ENCODE measurements around the gene KCND2.
A peak's percentile ranks its signal among the peaks of the same experiment; 100 is the strongest.
"Not testable (repeated sequence)": the region's sequence is repeated elsewhere in the genome, so short reads cannot be mapped to it uniquely, and the experiment has no call there.

The KCND2 gene

DNA sequence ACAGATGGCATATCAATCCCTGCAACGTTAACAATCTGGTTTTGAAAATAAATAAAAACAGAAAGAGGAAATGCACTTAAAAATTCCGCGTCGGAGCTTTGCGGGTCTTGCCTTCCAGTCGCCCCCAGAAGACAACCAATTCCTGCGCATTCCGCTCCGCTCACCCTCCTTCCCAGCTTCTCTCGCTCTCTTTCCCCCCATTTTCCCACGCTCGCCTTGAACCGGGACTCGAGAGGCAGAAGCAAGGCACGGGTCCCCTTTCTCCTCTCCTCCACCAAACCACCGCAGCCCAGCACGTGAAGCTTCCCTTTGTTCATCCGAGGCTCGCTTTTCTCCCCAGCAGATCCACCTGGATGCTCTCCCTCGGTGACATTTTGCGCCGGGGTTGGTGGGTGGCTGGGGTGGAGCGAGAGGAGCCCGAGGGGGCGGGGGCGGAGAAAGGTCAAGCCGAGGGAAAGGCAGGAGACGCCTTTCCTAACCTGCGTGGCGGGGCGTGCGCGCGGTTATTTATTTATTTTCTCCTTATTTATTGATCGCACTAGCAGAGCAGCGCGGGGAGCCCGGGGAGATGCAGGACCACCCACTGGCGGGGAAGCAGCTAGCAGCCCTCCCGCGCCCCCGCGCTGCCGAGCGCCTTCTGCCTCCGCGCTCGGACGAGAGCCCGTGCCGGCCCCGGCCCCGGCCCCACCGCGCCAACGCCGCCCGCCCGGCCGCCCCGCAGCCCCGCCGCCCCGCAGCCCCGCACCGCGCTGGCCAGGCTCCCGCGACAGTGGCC lies at the start of gene KCND2:
Gene KCND2, plus strand, starts transcription at position 475 of the 775 bp plus-strand sequence.
- in situ Hi-C loops (cut with MboI; ENCODE audit: low sequenced_read_pairs, unreplicated experiment), result loop anchor here (10.0 to 25.0 kb wide), 5 partner anchors 122 to 1011 kb away; no protein-coding TSS in a partner anchor
- TF ChIP-seq, protein P1, sequence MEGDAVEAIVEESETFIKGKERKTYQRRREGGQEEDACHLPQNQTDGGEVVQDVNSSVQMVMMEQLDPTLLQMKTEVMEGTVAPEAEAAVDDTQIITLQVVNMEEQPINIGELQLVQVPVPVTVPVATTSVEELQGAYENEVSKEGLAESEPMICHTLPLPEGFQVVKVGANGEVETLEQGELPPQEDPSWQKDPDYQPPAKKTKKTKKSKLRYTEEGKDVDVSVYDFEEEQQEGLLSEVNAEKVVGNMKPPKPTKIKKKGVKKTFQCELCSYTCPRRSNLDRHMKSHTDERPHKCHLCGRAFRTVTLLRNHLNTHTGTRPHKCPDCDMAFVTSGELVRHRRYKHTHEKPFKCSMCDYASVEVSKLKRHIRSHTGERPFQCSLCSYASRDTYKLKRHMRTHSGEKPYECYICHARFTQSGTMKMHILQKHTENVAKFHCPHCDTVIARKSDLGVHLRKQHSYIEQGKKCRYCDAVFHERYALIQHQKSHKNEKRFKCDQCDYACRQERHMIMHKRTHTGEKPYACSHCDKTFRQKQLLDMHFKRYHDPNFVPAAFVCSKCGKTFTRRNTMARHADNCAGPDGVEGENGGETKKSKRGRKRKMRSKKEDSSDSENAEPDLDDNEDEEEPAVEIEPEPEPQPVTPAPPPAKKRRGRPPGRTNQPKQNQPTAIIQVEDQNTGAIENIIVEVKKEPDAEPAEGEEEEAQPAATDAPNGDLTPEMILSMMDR (IDR thresholded peaks at IDR 0.05; ENCODE audit: borderline replicate concordance, control extremely low read depth, extremely low read depth, insufficient read depth, missing control alignments), result no peak
- peak; percentile 46 for DNase-seq (ENCODE audit: low spot score)

DNA sequence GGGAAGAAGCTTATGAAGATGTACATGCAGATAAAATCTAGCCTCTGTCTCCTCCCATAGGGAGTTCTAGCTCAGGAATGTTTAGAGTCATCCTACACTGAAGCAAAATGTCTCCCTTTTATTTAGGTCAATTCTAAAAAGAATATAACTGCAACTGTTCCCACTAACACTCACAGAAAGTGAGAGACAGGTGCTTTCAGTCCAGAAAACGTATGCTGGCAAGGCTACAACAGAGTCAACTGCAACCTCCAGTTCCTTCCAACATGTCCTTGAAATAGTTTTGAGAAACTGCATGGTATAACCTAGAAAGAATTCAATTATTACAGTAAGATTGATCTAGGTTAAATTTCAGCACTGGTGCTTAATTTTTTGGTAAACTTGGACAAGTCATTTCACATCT lies 46.8 kb upstream of the KCND2 start:
- TF ChIP-seq, protein P1 (IDR thresholded peaks at IDR 0.05; ENCODE audit: borderline replicate concordance, control extremely low read depth, extremely low read depth, insufficient read depth, missing control alignments), result no peak
- DNase-seq (ENCODE audit: low spot score), result no peak
- in situ Hi-C loops (cut with MboI; ENCODE audit: low sequenced_read_pairs, unreplicated experiment), result no loop called here

DNA sequence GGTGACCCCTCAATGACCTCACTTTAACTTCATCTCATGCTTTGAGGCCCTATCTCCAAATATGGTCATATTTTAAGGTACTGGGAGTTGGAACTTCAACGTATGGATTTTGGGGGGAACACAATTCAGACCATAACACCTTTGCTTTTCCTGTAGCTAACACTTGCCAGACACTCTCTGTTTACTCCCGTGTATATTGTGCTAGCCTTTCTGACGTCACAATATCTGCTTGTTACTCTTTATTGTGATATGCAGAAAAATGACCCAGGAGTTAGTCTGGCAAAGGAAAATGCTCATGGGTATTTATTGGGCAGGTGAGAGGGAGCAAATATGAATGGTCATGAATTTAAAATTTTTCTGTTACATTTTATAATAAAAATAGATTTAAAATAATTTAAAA lies 45.7 kb upstream of the KCND2 start:
- in situ Hi-C loops (cut with MboI; ENCODE audit: low sequenced_read_pairs, unreplicated experiment), result no loop called here

DNA sequence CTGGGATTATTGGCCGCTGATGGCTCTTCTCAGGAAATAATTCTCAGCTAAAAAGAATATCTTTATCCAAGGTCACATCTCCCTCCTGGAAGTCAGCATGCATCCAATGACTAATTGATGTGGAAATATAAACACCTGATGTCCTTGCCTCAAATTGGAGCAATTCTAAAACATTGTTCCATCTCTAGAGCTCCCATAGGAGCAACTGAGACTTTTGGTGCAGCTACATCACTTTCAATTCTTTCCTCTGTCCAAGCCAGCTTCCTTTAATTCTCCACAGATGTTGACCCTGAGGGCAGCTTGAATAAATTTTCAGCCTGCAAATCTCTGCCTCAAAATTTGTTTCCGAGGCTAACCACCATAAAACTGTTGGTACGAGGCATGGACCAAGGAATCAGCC lies 43.9 kb upstream of the KCND2 start:
- TF ChIP-seq, protein P1 (IDR thresholded peaks at IDR 0.05; ENCODE audit: borderline replicate concordance, control extremely low read depth, extremely low read depth, insufficient read depth, missing control alignments), result no peak
- in situ Hi-C loops (cut with MboI; ENCODE audit: low sequenced_read_pairs, unreplicated experiment), result no loop called here

More for the DNA sequence above, 45.7 kb upstream of the KCND2 start:
- TF ChIP-seq, protein P1 (IDR thresholded peaks at IDR 0.05; ENCODE audit: borderline replicate concordance, control extremely low read depth, extremely low read depth, insufficient read depth, missing control alignments), result no peak
- no peak for DNase-seq (ENCODE audit: low spot score)

DNA sequence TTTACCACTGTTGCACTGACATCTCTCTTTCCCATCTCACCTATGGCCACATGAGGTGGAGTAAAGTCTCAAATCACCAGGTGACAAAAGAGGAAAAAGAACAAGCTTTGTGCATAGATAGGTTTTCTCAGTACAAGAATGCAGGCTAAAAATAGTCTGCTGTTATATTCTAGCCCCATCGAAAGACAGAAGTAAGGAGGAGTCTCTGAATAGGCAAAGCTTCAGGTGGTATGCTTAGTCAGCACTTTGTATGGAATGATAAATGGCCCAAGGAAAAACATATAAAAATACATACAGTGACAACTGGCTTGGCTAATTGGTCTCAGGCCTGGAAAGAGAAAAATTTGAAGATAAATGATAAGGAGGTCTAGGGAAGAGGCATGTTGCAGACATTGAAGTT lies 39.6 kb upstream of the KCND2 start:
- in situ Hi-C loops (cut with MboI; ENCODE audit: low sequenced_read_pairs, unreplicated experiment), result no loop called here
- no peak for DNase-seq (ENCODE audit: low spot score)
- TF ChIP-seq, protein P1 (IDR thresholded peaks at IDR 0.05; ENCODE audit: borderline replicate concordance, control extremely low read depth, extremely low read depth, insufficient read depth, missing control alignments), result no peak

More for the DNA sequence above, 43.9 kb upstream of the KCND2 start:
- no peak for DNase-seq (ENCODE audit: low spot score)

DNA sequence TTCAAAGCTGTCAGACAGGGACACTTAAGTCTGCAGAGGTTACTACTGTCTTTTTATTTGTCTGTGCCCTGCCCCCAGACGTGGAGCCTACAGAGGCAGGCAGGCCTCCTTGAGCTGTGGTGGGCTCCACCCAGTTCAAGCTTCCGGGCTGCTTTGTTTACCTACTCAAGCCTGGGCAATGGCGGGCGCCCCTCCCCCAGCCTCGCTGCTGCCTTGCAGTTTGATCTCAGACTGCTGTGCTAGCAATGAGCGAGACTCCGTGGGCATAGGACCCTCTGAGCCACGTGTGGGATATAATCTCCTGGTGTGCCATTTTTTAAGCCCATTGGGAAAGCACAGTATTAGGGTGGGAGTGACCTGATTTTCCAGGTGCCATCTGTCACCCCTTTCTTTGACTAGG lies 32.6 kb upstream of the KCND2 start:
- in situ Hi-C loops (cut with MboI; ENCODE audit: low sequenced_read_pairs, unreplicated experiment); DNase-seq (ENCODE audit: low spot score): not testable (repeated sequence)

DNA sequence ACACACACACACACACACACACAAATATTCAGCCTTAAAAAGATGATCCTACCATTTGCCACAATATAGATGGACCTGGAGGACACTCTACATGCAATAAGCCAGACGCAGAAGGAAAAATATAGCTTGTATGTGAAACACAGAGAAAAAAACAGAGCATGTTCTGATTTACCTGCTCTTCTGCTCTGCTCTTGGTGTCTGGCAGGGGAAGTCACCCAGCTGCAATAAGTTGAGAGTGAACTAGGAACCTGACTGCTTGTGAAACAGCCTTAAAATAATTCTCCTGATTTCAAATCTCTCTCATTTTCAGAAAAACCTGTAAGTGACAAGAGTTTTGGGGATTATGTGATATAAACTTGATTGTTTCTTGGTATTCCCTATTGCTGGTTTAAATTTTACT lies 31.0 kb upstream of the KCND2 start:
- in situ Hi-C loops (cut with MboI; ENCODE audit: low sequenced_read_pairs, unreplicated experiment), result no loop called here
- no peak for DNase-seq (ENCODE audit: low spot score)
- TF ChIP-seq, protein P1 (IDR thresholded peaks at IDR 0.05; ENCODE audit: borderline replicate concordance, control extremely low read depth, extremely low read depth, insufficient read depth, missing control alignments), result no peak

Measured in GM13976 (cell line).